ENCODE data around the gene FKRP. TPM values are rescaled to one million over a fixed set of nuclear protein-coding genes. Genes with fewer than 3 reads are reported as not detected.

FKRP gene
- total RNA-seq, 2 experiments from 2014 or later = 11.4 to 12.3 TPM

GRCh38 chr19:46733690-46734292 lies 12.1 kb upstream of the FKRP start:
- H3K27ac Mint-ChIP-seq = no peak overlapping the region
- H3K4me1 Mint-ChIP-seq (ENCODE audit: low read depth) = peaks cover 18% of the 10 kb centered on the region
- ChIA-PET CTCF (interaction anchor here (1.2 to 1.6 kb wide), 3 partner anchors 20 to 33 kb away, joined by 3 to 6 read pairs (median 5); no protein-coding TSS in a partner anchor), POLR2A (no interaction called here)
- intact Hi-C loops (cut with micrococcal nuclease) = no loop called here
- no peaks in the 10 kb centered on the region for H3K27me3 Mint-ChIP-seq
- DNase-seq = no peak
- no peak overlapping the region for H3K4me3 Mint-ChIP-seq
- peaks cover 30% of the 10 kb centered on the region for H3K36me3 Mint-ChIP-seq
- H3K9me3 Mint-ChIP-seq = no peaks in the 10 kb centered on the region

GRCh38 chr19:46736531-46737297 lies 9.1 kb upstream of the FKRP start:
- Mint-ChIP-seq H3K36me3 (peaks cover 21% of the 10 kb centered on the region), H3K9me3 (no peaks in the 10 kb centered on the region), H3K27ac (no peak overlapping the region), H3K27me3 (no peaks in the 10 kb centered on the region), H3K4me1 (ENCODE audit: low read depth) (peaks cover 16% of the 10 kb centered on the region), H3K4me3 (no peak overlapping the region)
- POLR2A ChIA-PET = interaction anchor here (1.1 kb wide), 1 partner anchor 22 kb away, joined by 4 read pairs; no protein-coding TSS in a partner anchor
- CTCF ChIA-PET = interaction anchor here (0.8 to 3.1 kb wide), 2 partner anchors 8 to 30 kb away, joined by 3 to 18 read pairs; no protein-coding TSS in a partner anchor
- no peak for DNase-seq
- intact Hi-C loops (cut with micrococcal nuclease) = no loop called here

GRCh38 chr19:46737298-46737654 lies 8.6 kb upstream of the FKRP start:
- Mint-ChIP-seq H3K4me3 (no peak overlapping the region), H3K9me3 (no peaks in the 10 kb centered on the region), H3K36me3 (peaks cover 16% of the 10 kb centered on the region), H3K27me3 (no peaks in the 10 kb centered on the region), H3K27ac (no peak overlapping the region), H3K4me1 (ENCODE audit: low read depth) (peaks cover 17% of the 10 kb centered on the region)
- no peak for DNase-seq
- ChIA-PET POLR2A (interaction anchor here (1.1 kb wide), 1 partner anchor 23 kb away, joined by 4 read pairs; no protein-coding TSS in a partner anchor), CTCF (interaction anchor here (0.8 to 3.1 kb wide), 3 partner anchors 9 to 32 kb away, joined by 3 to 18 read pairs (median 3); no protein-coding TSS in a partner anchor)
- intact Hi-C loops (cut with micrococcal nuclease) = no loop called here

- no peaks in the 10 kb centered on the region for H3K9me3 Mint-ChIP-seq
- H3K27ac Mint-ChIP-seq = no peak overlapping the region
- CTCF ChIA-PET = interaction anchor here (0.8 to 3.1 kb wide), 3 partner anchors 9 to 33 kb away, joined by 3 to 18 read pairs (median 3); no protein-coding TSS in a partner anchor
- POLR2A ChIA-PET = interaction anchor here (1.1 kb wide), 1 partner anchor 23 kb away, joined by 4 read pairs; no protein-coding TSS in a partner anchor
- intact Hi-C loops (cut with micrococcal nuclease) = no loop called here
- no peak overlapping the region for H3K4me3 Mint-ChIP-seq
- peaks cover 19% of the 10 kb centered on the region for H3K4me1 Mint-ChIP-seq (ENCODE audit: low read depth)
- H3K36me3 Mint-ChIP-seq = peaks cover 17% of the 10 kb centered on the region
- no peaks in the 10 kb centered on the region for H3K27me3 Mint-ChIP-seq
- no peak for DNase-seq
Measured at GRCh38 chr19:46737761-46738171, 8.1 kb upstream of the FKRP start.

- CTCF ChIA-PET = interaction anchor here (1.2 to 3.1 kb wide), 3 partner anchors 11 to 34 kb away, joined by 3 to 18 read pairs (median 5); no protein-coding TSS in a partner anchor
Measured at GRCh38 chr19:46739290-46739771, 6.5 kb upstream of the FKRP start.

GRCh38 chr19:46741447-46741846 lies 4.4 kb upstream of the FKRP start:
- no peak overlapping the region for H3K4me3 Mint-ChIP-seq
- CTCF ChIA-PET = interaction anchor here (0.9 to 3.1 kb wide), 7 partner anchors 12 to 211 kb away, joined by 3 to 23 read pairs (median 5); no protein-coding TSS in a partner anchor
- DNase-seq = no peak
- no peak overlapping the region for H3K27ac Mint-ChIP-seq
- H3K36me3 Mint-ChIP-seq = peaks cover 16% of the 10 kb centered on the region
- intact Hi-C loops (cut with micrococcal nuclease) = loop anchor here (10.0 kb wide), 1 partner anchor 217 kb away; no protein-coding TSS in a partner anchor
- H3K27me3 Mint-ChIP-seq = no peaks in the 10 kb centered on the region
- H3K4me1 Mint-ChIP-seq (ENCODE audit: low read depth) = peaks cover 45% of the 10 kb centered on the region
- no peaks in the 10 kb centered on the region for H3K9me3 Mint-ChIP-seq
- POLR2A ChIA-PET = no interaction called here

More at GRCh38 chr19:46739290-46739771, 6.5 kb upstream of the FKRP start:
- Mint-ChIP-seq H3K4me3 (no peak overlapping the region), H3K36me3 (peaks cover 9% of the 10 kb centered on the region), H3K27ac (no peak overlapping the region), H3K9me3 (no peaks in the 10 kb centered on the region), H3K4me1 (ENCODE audit: low read depth) (peaks cover 32% of the 10 kb centered on the region), H3K27me3 (no peaks in the 10 kb centered on the region)
- POLR2A ChIA-PET = no interaction called here
- intact Hi-C loops (cut with micrococcal nuclease) = no loop called here
- DNase-seq = no peak

GRCh38 chr19:46742926-46743480 lies 2.9 kb upstream of the FKRP start:
- no peak for DNase-seq
- CTCF ChIA-PET = interaction anchor here (1.5 to 3.1 kb wide), 4 partner anchors 11 to 98 kb away, joined by 5 to 23 read pairs (median 12); no protein-coding TSS in a partner anchor
- Mint-ChIP-seq H3K27ac (no peak overlapping the region), H3K36me3 (peaks cover 11% of the 10 kb centered on the region), H3K27me3 (no peaks in the 10 kb centered on the region), H3K9me3 (no peaks in the 10 kb centered on the region), H3K4me1 (ENCODE audit: low read depth) (peaks cover 55% of the 10 kb centered on the region), H3K4me3 (no peak overlapping the region)
- intact Hi-C loops (cut with micrococcal nuclease) = loop anchor here (10.0 kb wide), 1 partner anchor 218 kb away; no protein-coding TSS in a partner anchor
- POLR2A ChIA-PET = no interaction called here

- intact Hi-C loops (cut with micrococcal nuclease) = loop anchor here (10.0 kb wide), 1 partner anchor 219 kb away; no protein-coding TSS in a partner anchor
- Mint-ChIP-seq H3K4me3 (peak overlapping the region; percentile 94), H3K9me3 (no peaks in the 10 kb centered on the region), H3K36me3 (peaks cover 8% of the 10 kb centered on the region), H3K27me3 (no peaks in the 10 kb centered on the region), H3K4me1 (ENCODE audit: low read depth) (peaks cover 60% of the 10 kb centered on the region), H3K27ac (no peak overlapping the region)
- no peak for DNase-seq
- CTCF ChIA-PET = interaction anchor here (1.4 to 3.1 kb wide), 4 partner anchors 10 to 23 kb away, joined by 3 to 16 read pairs (median 8); no protein-coding TSS in a partner anchor
- POLR2A ChIA-PET = no interaction called here
Measured at GRCh38 chr19:46744005-46744691, 1.7 kb upstream of the FKRP start.

- Mint-ChIP-seq H3K4me3 (peak overlapping the region; percentile 94), H3K27me3 (no peaks in the 10 kb centered on the region), H3K9me3 (no peaks in the 10 kb centered on the region), H3K36me3 (peaks cover 9% of the 10 kb centered on the region), H3K4me1 (ENCODE audit: low read depth) (peaks cover 60% of the 10 kb centered on the region), H3K27ac (peak overlapping the region; percentile 83)
- CTCF ChIA-PET = interaction anchor here (0.7 to 3.1 kb wide), 5 partner anchors 9 to 96 kb away, joined by 3 to 16 read pairs (median 3); no protein-coding TSS in a partner anchor
- POLR2A ChIA-PET = interaction anchor here (1.2 kb wide), 2 partner anchors 43 to 144 kb away, joined by 3 to 6 read pairs; partner anchors contain the start of genes CALM3 and SLC1A5
- intact Hi-C loops (cut with micrococcal nuclease) = loop anchor here (5.0 to 10.0 kb wide), 4 partner anchors 42 to 220 kb away; partner anchors contain the start of genes AP2S1 and SLC1A5
- DNase-seq = no peak
Measured at GRCh38 chr19:46745030-46745429, 827 bp upstream of the FKRP start.

- Mint-ChIP-seq H3K4me1 (ENCODE audit: low read depth) (peaks cover 49% of the 10 kb centered on the region), H3K4me3 (peak within 1 kb of the TSS; percentile 94), H3K9me3 (no peaks in the 10 kb centered on the region), H3K36me3 (peaks cover 11% of the 10 kb centered on the region), H3K27me3 (no peaks in the 10 kb centered on the region), H3K27ac (peak within 1 kb of the TSS; percentile 83)
- CTCF ChIA-PET = interaction anchor here (1.0 to 3.1 kb wide), 2 partner anchors 7 to 12 kb away, joined by 4 to 16 read pairs; no protein-coding TSS in a partner anchor
- DNase-seq = peak; percentile 66
- intact Hi-C loops (cut with micrococcal nuclease) = loop anchor here (5.0 to 10.0 kb wide), 4 partner anchors 41 to 222 kb away; partner anchors contain the start of genes AP2S1 and SLC1A5
- POLR2A ChIA-PET = interaction anchor here (1.2 kb wide), 2 partner anchors 42 to 146 kb away, joined by 3 to 6 read pairs; partner anchors contain the start of genes CALM3 and SLC1A5
Measured at GRCh38 chr19:46746281-46747057, 612 bp downstream of the FKRP start, which contains the start of gene STRN4. STRN4 (minus strand) TSS chr19:46746450; CDS start chr19:46746430, 20 bp downstream.
